HK-2 (cell line): ENCODE results near the gene EDC3.
"Not testable (repeated sequence)": the region's sequence is repeated elsewhere in the genome, so short reads cannot be mapped to it uniquely, and the experiment has no call there.

Experiments
- DNase-seq: peaks from one replicate; pipeline ENCODE4 v3.0.0-alpha.2; 2018; ENCODE audit not compliant: unreplicated experiment

EDC3 gene

DNA sequence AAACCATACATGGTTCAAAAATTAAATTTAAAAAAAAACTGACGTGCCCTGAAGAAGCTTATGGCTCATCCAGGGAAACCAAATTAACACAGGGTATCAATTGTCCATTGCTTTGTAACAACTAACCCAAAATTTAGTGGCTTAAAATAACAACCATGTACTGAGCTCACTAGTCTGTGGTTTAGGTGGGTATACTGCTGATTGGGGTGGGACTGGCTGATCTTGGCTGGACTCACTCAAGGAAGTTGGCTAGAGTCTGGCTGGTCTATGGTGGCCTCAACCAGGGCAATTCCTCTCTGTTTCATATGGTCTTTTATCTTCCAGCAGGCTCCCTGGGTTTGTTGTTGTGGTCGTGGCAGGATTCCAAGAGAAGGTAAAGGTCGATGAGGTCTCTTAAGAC lies 14.1 kb upstream of the EDC3 start:
- DNase-seq: no peak

DNA sequence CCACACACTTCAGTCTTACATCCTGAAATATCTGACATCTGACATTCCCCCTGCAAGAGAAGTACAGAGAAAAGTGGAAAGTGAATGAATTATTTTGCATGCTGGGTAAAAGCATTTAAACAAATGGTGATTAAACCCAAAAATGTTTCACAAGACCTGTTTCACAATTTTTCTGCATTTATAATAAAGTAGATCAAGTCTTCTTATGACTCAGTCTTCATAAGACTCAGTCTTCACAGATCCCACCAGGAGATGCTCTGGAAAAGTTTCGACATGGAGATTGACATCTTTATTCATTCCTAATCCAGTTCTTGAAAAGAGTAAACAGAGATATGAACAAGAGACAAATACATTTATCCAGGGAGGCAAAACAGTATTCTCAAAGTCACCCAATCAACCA lies 13.2 kb upstream of the EDC3 start:
- DNase-seq: no peak

DNA sequence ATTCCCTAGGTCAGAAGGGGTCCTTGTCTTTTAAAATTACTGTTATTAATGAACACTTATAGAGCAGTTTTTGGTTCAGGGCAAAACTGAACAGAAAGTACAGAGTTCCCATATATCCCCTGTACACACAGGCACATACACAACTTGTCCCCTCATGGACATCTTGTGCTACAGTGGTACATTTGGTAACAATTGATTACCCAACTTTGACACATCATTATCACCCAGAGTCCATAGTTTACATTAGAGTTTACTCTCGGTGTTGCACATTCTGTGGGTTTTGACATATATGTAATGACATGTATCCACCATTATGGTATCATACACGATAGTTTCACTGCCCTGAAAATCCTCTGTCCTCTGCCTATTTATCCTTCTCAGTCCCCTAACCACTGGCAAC lies 984 bp upstream of the EDC3 start:
- no peak for DNase-seq

DNA sequence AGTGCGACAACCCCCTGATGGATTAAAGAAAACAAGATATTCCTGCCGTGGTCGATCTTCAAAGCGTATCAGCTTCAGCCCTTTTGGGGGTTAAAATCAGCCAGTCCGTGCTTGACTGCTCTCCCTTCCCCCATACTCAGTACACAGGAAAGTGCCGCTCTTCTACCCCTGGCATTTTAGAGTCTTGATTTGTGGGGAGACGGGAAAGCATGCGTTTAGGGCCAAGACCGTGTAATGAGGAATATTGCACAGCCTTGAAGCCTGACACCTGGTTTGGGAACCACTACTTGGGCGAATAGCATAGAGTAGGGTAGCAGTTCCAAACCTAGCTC lies 540 bp upstream of the EDC3 start:
- no peak for DNase-seq

DNA sequence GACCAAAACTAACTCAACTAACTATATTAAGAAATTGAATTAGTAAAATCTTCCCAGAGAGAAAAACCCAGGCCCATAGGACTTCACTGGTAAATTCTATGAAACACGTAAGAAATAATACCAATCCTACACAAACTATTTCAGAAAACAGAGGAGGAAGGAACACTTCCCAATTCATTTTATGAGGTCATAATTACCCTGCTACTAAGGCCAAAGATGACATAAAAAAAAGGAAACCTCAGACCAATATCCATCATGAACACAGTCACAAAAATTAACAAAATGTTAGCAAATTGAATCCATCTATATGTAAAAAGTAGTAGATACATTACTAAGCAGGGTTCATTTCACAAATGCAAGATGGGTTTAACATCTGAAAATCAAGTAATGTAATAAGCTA lies 3.5 kb downstream of the EDC3 start:
- DNase-seq: no peak

DNA sequence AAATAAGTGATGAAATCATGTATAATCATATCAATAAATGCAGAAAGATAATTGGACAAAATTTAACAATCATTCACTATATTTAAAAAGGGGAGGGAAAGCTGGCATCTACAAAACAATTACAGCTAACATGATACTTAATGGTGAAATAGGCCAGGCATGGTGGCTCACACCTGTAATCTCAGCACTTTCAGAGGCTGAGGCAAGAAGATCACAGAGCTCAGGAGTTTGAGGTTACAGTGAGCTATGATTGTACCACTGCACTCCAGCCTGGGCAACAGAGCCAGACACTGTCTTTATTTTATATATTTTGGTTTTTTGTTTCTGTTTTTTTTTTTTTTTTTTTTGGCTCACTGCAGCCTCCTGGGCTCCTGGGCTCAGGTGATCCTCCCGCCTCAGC lies 12.1 kb downstream of the EDC3 start:
- no peak for DNase-seq

DNA sequence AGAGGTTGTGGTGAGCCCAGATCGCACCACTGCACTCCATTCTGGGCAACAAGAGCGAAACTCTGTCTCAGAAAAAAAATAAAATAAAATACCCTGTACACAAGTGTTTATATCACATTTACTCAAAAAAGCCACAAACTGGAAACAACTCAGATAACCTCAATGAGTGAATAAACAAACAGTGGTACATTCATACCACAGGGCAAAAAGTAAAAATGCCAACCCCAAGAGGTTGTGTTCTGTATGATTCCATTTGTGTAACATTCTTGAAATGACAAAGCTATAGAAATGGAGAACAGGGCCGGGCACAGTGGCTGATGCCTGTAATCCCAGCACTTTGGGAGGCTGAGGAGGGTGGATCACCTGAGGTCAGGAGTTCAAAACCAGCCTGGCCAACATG lies 12.9 kb downstream of the EDC3 start:
- DNase-seq: no peak

DNA sequence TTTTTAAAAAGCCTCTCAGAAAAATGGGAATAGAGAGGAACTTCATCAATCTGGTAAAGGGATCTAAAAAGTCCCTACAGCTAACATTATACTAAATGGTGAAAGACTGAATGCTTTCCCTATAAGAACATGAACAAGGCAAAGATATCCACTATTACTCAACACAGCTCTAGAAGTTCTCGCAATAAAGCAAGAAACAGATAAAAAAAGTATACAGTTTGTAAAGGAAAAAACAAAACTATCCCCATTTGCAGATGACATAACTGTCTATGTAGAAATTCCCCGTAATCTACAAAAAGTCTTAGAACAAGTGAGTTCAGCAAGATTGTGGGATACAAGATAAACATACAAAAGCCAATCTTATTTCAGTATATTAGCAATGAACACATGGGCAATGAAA lies 15.4 kb downstream of the EDC3 start:
- no peak for DNase-seq

DNA sequence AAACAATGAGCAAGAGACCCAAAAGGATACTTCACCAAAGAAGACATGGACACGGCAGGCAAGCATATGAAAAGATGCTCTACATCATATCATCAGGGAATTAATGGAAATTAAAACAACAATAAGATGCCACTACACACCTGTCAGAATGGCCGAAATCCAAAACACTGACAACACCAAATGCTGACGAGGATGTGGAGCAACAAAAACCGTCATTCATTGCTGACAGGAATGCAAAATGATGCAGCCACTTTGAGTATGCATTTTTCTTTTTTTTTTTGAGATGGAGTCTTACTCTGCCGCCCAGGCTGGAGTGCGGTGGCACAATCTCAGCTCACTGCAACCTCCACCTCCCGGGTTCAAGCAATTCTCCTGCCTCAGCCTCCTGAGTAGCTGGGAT lies 19.0 kb downstream of the EDC3 start:
- DNase-seq: no peak

DNA sequence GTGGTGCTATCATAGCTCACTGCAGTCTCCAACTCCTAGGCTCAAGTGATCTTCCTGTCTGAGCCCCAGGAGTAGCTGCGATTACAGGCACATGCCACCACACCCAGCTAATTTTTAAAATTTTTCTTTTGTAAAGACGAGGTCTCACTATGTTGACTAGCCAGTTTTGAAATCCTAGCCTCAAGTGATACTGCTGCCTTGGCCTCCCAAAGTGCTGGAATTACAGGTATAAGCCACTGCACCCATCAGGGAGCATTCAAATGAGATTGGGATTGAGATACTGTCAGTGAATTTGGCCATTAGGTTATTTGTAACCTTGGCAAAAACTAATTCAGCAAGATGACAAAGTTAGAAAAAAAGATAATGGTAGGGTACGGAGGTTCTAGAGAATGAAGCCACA lies 21.7 kb downstream of the EDC3 start:
- DNase-seq: no peak

DNA sequence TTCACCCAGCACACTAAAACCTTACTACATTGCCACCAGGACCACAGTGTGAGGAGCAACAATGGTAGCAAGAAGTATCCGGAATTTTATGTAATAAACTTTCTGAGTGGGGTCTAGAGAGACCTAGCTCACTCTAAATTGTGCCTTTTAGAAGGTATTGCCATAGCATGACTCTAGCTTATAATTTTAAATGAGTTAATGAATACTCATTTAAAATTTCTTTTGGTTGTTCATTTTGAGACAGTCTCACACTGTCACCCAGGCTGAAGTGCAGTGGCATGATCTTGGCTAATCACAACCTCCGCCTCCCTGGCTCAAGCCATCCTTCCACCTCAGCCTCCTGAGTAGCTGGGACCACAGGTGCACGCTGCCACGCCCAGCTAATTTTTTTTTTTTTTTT lies 26.2 kb downstream of the EDC3 start:
- no peak for DNase-seq

DNA sequence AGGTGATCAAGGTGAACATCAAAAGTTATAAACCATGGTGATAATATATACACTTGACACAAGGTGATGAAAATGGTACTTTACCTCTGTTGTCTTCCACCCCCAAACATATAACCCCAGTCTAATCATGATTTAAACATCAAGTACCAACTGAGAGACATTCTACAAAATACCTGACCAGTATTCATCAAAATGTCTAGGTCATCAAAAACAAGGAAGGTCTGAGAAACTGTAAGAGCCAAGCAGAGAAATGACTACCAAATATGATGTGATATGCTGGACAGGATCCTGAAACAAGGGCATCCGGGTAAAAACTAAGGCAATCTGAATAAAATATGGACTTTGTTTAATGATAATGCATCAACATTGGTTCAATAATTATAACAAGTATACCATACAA lies 27.8 kb downstream of the EDC3 start:
- DNase-seq: no peak

DNA sequence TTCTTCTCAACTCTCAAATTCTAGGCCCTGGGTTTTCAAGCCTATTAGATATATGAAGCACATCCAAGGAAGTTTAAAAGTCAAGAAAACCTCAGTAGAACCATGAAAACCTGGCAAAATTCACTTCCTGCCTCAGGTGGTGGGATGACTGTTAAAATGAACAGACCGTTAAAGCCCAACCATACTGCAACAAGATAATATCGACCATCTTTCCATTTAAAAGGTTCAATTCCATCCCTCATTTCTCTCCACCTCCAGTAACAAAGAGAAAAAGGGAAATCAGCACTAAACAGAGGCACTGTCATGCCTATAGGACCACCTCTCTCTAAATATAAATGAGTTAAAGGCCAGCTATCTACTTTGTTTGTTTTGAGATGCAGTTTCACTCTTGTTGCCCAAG lies 31.2 kb downstream of the EDC3 start:
- DNase-seq: no peak

DNA sequence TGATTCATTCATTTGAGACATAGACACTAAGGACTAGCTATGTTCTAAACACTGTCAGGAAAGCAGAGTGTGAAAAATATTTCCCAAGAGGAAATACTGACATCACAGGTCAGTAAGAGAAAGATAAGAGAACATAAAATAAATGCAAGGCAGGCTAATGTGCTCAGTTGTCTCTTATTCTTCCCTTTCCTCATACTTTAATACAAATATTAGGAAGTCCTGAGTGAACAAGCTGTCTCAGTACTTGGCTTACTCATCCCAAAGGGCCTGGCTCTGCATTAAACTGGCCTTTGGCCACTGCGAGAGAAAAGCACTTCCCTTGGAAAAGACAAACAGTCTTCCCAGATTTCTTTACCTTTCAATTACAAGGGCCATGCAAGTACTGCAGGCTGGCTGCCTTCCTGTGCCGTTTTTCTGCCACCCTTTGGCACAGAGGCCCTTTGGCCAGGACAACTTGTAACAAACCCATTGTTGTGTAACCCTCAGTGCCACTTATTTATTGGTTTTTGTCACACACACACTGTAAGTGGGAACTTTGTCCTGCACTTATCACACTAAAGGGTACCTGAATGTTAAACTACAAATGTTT lies 31.7 kb downstream of the EDC3 start:
- no peak for DNase-seq

DNA sequence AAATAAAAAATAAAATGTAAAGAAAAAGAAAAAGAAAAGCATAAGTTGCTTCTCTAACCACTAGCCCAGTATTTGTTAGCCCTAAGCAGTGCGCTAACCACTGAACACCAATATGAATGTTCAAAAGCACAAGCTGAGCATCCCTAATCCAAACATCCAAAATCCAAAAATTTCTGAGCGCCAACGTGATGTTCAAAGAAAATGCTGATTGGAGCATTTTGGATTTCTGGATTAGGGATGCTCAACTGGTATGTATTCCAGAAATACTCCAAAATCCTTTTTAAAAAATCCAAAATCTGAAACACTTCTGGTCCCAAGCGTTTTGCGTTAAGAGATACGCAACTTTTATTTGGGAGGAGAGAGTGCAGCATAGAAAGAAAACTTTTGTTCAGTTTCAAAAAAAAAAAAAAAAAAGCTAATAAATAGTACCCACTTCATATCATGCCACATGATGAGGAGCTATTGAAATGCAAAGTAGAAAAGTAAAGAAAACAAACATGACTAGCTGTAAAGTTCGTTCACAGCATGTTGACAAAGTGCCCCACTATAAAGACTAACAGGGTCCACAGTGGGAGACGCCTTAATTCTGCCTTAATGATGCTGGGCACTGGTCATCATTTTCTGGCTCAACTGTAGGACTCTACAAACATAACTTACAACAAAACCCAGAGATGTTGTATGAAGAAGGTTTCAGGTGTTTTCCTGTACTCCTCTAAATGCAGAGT lies 32.4 kb downstream of the EDC3 start:
- DNase-seq: no peak

DNA sequence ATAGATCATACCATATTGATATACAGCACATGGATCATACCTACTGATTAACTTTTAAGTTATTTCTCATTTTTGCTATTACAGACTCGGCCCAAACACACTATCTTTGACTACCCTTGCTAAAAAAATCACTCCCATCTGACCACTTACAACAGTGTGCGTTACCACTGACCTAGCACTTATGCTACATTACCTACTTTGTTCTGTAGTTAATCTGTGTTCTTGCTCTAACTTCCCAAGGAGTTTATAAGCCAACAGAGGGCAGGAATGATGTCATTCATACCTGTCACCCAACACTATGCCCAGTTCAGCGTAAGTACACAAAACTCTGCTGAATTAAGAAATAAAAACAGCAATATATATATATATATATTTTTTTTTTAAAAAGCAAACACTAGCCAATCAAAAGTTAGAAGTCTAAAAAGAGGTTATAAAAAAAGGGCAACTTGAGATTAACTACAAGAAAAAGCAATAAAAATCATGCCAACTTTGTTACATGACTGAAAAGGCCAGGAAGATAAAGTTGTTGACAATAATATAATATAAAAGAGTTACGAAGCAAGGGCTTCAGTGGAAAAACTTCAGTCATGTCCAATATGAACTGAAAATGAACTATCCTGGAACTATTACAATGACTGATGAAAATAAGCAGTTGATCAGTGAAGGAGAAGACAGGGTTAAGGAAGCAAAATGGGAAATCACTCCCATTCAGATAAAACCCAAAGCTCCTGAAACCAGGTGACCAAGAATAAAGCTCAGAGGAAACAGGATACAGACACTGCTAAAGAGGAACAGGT lies 33.6 kb downstream of the EDC3 start:
- DNase-seq: no peak

DNA sequence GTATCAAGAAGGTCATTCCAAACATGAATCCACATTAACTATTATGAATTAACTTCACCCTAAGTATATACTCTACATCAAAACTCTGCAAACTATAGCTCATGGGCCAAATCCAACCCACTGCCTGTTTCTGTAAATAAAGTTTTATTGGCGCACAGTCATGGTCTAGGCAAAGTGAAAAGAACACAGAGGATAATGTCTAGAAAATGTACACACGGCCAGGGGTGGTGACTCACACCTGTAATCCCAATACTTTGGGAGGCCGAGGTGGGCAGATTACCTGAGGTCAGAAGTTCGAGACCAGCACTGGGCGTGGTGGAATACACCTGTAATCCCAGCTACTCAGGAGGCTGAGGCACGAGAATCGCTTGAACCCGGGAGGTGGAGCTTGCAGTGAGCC lies 34.5 kb downstream of the EDC3 start:
- not testable (repeated sequence) for DNase-seq

DNA sequence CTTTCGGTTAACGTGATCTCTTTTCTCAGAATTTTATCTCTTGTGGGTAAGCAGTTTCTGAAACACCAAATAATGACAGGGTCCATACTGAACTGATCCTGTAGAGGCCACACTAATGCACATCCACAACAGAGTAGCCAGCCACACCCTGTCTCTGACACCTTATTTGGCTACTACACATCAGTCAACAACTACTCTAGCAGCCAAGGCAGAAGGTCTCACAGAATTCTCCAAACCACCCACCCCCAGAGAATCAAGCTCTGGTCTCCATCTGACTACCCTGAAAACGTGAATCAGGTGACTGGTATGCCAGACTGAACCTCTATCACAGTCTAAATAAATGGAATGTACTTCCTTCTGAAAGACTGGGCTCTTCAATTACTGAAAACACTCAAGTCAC lies 38.0 kb downstream of the EDC3 start:
- no peak for DNase-seq

DNA sequence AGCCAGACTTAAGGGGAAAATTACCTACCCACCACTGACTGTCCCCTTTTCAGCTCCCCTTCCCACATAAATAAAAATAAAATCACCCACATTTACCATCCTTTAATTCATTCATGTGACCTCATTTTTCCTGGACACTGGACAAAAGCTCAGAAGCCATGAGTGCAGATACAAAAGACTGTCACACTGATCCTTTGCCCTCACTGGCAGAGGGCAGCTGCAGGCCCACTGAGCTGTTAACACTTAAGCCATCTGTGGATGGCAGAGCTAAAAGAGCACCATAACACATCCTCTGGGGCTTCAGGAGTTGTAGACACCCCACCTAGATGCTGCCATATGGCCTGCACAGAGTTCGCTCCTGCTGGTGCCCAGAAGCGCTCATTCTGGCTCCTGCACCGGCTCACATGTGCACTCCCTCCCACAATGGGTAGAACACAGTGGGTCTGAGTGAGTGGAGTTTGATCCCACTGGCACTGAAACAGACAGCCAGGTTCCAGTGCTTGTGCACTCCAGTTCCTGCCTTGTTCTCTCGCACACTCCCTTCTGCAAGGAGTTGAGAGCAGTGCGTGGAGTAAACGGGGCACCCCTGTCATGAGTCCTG lies 38.8 kb downstream of the EDC3 start:
- no peak for DNase-seq

DNA sequence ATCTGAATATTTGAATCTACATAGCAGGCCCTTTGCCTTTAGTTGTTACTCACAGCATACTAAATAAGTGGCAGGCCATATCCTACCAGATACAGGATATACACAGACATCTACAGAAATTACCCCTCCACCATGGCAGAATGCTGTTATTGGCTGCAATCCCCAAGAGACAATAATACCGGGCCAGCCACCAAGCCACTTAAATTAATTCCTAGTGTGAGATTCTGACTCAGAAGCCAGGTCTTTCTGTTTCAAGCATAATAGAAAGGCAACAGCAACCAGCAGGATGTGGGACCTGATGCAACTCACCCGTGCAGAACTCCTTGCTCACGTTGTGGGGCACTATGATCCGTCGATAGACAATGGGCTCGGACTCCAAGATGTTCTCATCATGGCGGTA lies 40.4 kb downstream of the EDC3 start:
- DNase-seq: no peak

DNA sequence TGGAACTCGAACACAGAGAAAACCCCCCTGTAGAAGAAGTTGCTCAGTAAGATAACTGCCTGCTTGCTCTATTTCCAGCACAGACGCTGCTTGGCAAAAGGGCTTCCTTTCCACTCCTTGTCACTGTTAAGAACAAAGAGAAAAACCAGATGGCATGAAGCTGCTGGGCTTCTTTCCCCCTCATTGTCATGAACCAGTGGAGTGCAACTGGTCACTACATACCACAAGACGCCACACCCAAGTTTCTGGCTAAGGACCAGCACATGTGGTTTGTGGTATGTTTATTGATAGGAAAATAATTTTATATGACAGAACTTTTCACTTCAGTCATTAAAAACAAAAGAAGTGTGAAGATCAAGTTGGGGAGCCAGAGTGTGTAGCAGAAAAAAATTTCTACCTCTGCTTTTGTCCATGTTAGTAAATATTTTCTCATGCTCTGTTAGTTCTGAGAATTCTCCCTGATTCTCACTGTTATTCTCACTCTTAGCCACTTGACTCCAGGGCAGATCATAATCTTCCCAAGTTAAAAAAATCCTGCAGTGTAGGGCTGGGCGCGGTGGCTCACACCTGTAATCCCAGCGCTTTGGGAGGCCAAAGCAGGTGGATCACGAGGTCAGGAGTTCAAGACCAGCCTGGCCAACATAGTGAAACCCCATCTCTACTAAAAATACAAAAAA lies 42.3 kb downstream of the EDC3 start:
- no peak for DNase-seq

DNA sequence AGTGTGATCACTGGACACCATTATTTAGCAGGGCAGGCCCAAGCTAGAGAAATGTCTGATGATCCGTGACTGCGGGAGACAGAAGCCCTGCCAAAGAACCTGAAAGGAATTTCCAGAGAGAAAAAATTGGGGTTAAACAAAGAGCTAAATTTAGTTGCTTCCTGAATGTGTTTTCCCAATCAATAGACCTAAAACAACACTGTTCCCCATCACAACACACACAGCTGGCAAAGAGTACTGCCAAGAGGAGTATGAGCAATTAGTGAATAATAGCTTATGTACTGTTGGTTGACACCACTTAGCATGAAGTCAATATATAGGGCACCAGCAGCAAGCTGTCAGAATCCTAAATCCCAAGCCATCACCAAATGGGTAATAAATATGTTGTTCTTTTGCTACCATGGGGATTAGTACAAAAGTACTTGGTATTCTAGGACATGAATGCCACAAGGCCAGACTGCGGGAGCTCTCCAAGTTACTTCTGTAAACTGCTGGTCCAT lies 44.5 kb downstream of the EDC3 start:
- DNase-seq: no peak
